AG09309 (cell line): ENCODE results near the gene USP9X.
"Not testable (repeated sequence)": the region's sequence is repeated elsewhere in the genome, so short reads cannot be mapped to it uniquely, and the experiment has no call there.

Experiments
- DNase-seq: peaks from one replicate; pipeline ENCODE4 v3.0.0-alpha.2; 2010; ENCODE audit warnings: low read depth
- H3K4me3 ChIP-seq: 2 replicates; pipeline ENCODE4 v1.5.1; 2011; ENCODE audit warnings: mild to moderate bottlenecking, low read depth, low read length, moderate library complexity; ENCODE audit not compliant: control insufficient read depth
- CTCF ChIP-seq: IDR thresholded peaks from 2 replicates; pipeline ENCODE4 v1.5.1; 2011; ENCODE audit warnings: mild to moderate bottlenecking, low read depth, low read length, inconsistent platforms; ENCODE audit not compliant: insufficient read depth, control insufficient read depth; ENCODE audit errors: missing control alignments

Gene USP9X

GRCh38 chrX:41200785-41201184, 115.5 kb downstream of the USP9X start:
- no peak for DNase-seq
- no peak for TF ChIP-seq CTCF
- H3K4me3 ChIP-seq: no peak overlapping the region

- TF ChIP-seq CTCF: no peak
These were observed 124.6 kb downstream of the USP9X start for GRCh38 chrX:41209853-41210252.

GRCh38 chrX:41224605-41225004, 139.4 kb downstream of the USP9X start:
- H3K4me3 ChIP-seq: no peak overlapping the region
- TF ChIP-seq CTCF: no peak
- DNase-seq: no peak

More at GRCh38 chrX:41209853-41210252, 124.6 kb downstream of the USP9X start:
- H3K4me3 ChIP-seq: no peak overlapping the region
- no peak for DNase-seq

GRCh38 chrX:41233988-41234387, 148.7 kb downstream of the USP9X start:
- DNase-seq: no peak
- H3K4me3 ChIP-seq: no peak overlapping the region
- TF ChIP-seq CTCF: no peak

GRCh38 chrX:41234471-41234870, 149.2 kb downstream of the USP9X start:
- not testable (repeated sequence) for DNase-seq, H3K4me3 ChIP-seq

GRCh38 chrX:41234962-41235361, 149.7 kb downstream of the USP9X start:
- no peak for TF ChIP-seq CTCF
- no peak overlapping the region for H3K4me3 ChIP-seq
- DNase-seq: no peak

GRCh38 chrX:41236629-41237028, 151.4 kb downstream of the USP9X start:
- H3K4me3 ChIP-seq: no peak overlapping the region
- TF ChIP-seq CTCF: no peak
- DNase-seq: no peak
